DND-41 (cell line): ENCODE measurements around the gene SLC10A7.

Experiments
- ATAC-seq: fragments of 200-7000 bp; cut with Tn5 transposase; 3 replicates; pipeline ENCODE4 v1.9.1; 2021; ENCODE audit warnings: low read depth; ENCODE audit not compliant: insufficient read depth
- DNase-seq: peaks from one replicate; pipeline ENCODE4 v3.0.0-alpha.2; 2020
- H2AFZ ChIP-seq: 2 replicates; pipeline ENCODE4 v1.6.0; 2012; ENCODE audit warnings: low read depth, low read length
- H3K27ac ChIP-seq: 2 replicates; pipeline ENCODE4 v1.5.1; 2012; ENCODE audit warnings: low read length, inconsistent platforms
- H3K27me3 ChIP-seq: fragments of 200-600 bp; sonication (generic); 2 replicates; pipeline ENCODE4 v1.6.0; 2012; ENCODE audit warnings: low read length, mild to moderate bottlenecking, inconsistent platforms; ENCODE audit not compliant: insufficient read depth, poor library complexity
- H3K36me3 ChIP-seq: 2 replicates; pipeline ENCODE4 v1.5.1; 2012; ENCODE audit warnings: low read length, inconsistent platforms; ENCODE audit not compliant: insufficient read depth
- H3K4me1 ChIP-seq: 2 replicates; pipeline ENCODE4 v1.5.1; 2012; ENCODE audit warnings: mild to moderate bottlenecking, low read length; ENCODE audit not compliant: insufficient read depth
- H3K4me2 ChIP-seq: 2 replicates; pipeline ENCODE4 v1.6.0; 2012; ENCODE audit warnings: mild to moderate bottlenecking, moderate library complexity, low read length, inconsistent platforms; ENCODE audit not compliant: insufficient read depth
- H3K4me3 ChIP-seq, 2 experiments: fragments of 200-600 bp in 1 of 2; shearing (Covaris generic) in 1 of 2; 2 replicates each; pipeline ENCODE4 v1.5.1; 2012 to 2016; ENCODE audit warnings: inconsistent platforms in 2 of 2, low read length in 2 of 2, mild to moderate bottlenecking in 2 of 2, low read depth in 1 of 2, moderate library complexity in 1 of 2
- H3K79me2 ChIP-seq: 2 replicates; pipeline ENCODE4 v1.6.0; 2012; ENCODE audit warnings: low read length, inconsistent platforms; ENCODE audit not compliant: insufficient read depth
- H3K9ac ChIP-seq: 2 replicates; pipeline ENCODE4 v1.6.0; 2012; ENCODE audit warnings: low read depth, mild to moderate bottlenecking, inconsistent platforms, low read length, moderate library complexity
- H3K9me3 ChIP-seq: 2 replicates; pipeline ENCODE4 v1.5.1; 2012; ENCODE audit warnings: low read length, moderate library complexity, mild to moderate bottlenecking, inconsistent platforms; ENCODE audit not compliant: insufficient read depth, severe bottlenecking
- H4K20me1 ChIP-seq: 2 replicates; pipeline ENCODE4 v1.6.0; 2012; ENCODE audit warnings: low read length; ENCODE audit not compliant: insufficient read depth
- CTCF ChIP-seq: IDR thresholded peaks from 2 replicates; pipeline ENCODE4 v1.5.1; 2012; ENCODE audit warnings: borderline replicate concordance, low read length, moderate library complexity, mild to moderate bottlenecking; ENCODE audit not compliant: poor library complexity, severe bottlenecking; ENCODE audit errors: extremely low read depth
- EZH2 ChIP-seq: IDR thresholded peaks from 3 replicates; pipeline ENCODE4 v1.6.1; 2012; ENCODE audit warnings: borderline replicate concordance, low read depth, mild to moderate bottlenecking, moderate library complexity, low read length, inconsistent platforms; ENCODE audit not compliant: severe bottlenecking

The SLC10A7 gene

GRCh38 chr4:146462251-146462650, 59.5 kb downstream of the SLC10A7 start:
- Histone ChIP-seq H3K4me1 (no peaks in the 10 kb centered on the region), H3K27ac (no peak overlapping the region), H3K9ac (no peak overlapping the region), H4K20me1 (no peaks in the 10 kb centered on the region; the same call in 1 of the 2 replicates), H3K4me2 (no peak overlapping the region), H2AFZ (no peak overlapping the region), H3K36me3 (no peaks in the 10 kb centered on the region), H3K9me3 (no peaks in the 10 kb centered on the region), H3K4me3 (no peak overlapping the region), H3K79me2 (no peaks in the 10 kb centered on the region), H3K27me3 (no peaks in the 10 kb centered on the region)
- no peak for TF ChIP-seq CTCF
- TF ChIP-seq EZH2 = no peak
- ATAC-seq (no peak), DNase-seq (no peak)

- no peaks in the 10 kb centered on the region for H3K36me3 ChIP-seq
- no peak for DNase-seq
- no peaks in the 10 kb centered on the region for H3K27me3 ChIP-seq
- no peak overlapping the region for H2AFZ ChIP-seq
- H3K9me3 ChIP-seq = no peaks in the 10 kb centered on the region
- no peaks in the 10 kb centered on the region for H3K79me2 ChIP-seq
- no peak overlapping the region for H3K27ac ChIP-seq
- no peak overlapping the region for H3K4me3 ChIP-seq
- no peak overlapping the region for H3K4me2 ChIP-seq
- no peaks in the 10 kb centered on the region; the same call in 1 of the 2 replicates for H4K20me1 ChIP-seq
- H3K4me1 ChIP-seq = no peaks in the 10 kb centered on the region
- no peak for ATAC-seq
- no peak overlapping the region for H3K9ac ChIP-seq
- TF ChIP-seq EZH2 (no peak), CTCF (no peak)
These were observed 63.1 kb downstream of the SLC10A7 start for GRCh38 chr4:146458594-146458993.

GRCh38 chr4:146456681-146457080, 65.1 kb downstream of the SLC10A7 start:
- Histone ChIP-seq H3K9me3 (no peaks in the 10 kb centered on the region), H3K4me3 (no peak overlapping the region), H3K9ac (no peak overlapping the region), H3K27ac (no peak overlapping the region), H3K79me2 (no peaks in the 10 kb centered on the region), H3K4me2 (no peak overlapping the region), H4K20me1 (no peaks in the 10 kb centered on the region; the same call in 1 of the 2 replicates), H3K27me3 (no peaks in the 10 kb centered on the region), H2AFZ (no peak overlapping the region), H3K4me1 (no peaks in the 10 kb centered on the region), H3K36me3 (no peaks in the 10 kb centered on the region)
- no peak for ATAC-seq
- TF ChIP-seq CTCF (no peak), EZH2 (no peak)
- DNase-seq = no peak
